Measurements from ENCODE around the gene RNU2-63P.
"Not testable (repeated sequence)": the region's sequence is repeated elsewhere in the genome, so short reads cannot be mapped to it uniquely, and the experiment has no call there.

RNU2-63P gene

GRCh38 chr2:87994304-87994850, 22.0 kb downstream of the RNU2-63P start:
- not testable (repeated sequence) for H3K4me3 ChIP-seq (ENCODE audit: low read depth, low read length)

GRCh38 chr2:87992569-87992968, 23.8 kb downstream of the RNU2-63P start:
- not testable (repeated sequence) for DNase-seq (ENCODE audit: low read depth); H3K4me3 ChIP-seq (ENCODE audit: low read depth, low read length)

More at GRCh38 chr2:87994304-87994850, 22.0 kb downstream of the RNU2-63P start:
- not testable (repeated sequence) for DNase-seq (ENCODE audit: low read depth)

- not testable (repeated sequence) for DNase-seq (ENCODE audit: low read depth); H3K4me3 ChIP-seq (ENCODE audit: low read depth, low read length)
These were observed 28.9 kb downstream of the RNU2-63P start for GRCh38 chr2:87987473-87987872.

GRCh38 chr2:87985902-87986301, 30.4 kb downstream of the RNU2-63P start:
- H3K4me3 ChIP-seq (ENCODE audit: low read depth, low read length); DNase-seq (ENCODE audit: low read depth): not testable (repeated sequence)

GRCh38 chr2:87981182-87981581, 35.2 kb downstream of the RNU2-63P start:
- not testable (repeated sequence) for DNase-seq (ENCODE audit: low read depth); H3K4me3 ChIP-seq (ENCODE audit: low read depth, low read length)

GRCh38 chr2:87972385-87972784, 44.0 kb downstream of the RNU2-63P start:
- not testable (repeated sequence) for H3K4me3 ChIP-seq (ENCODE audit: low read depth, low read length); DNase-seq (ENCODE audit: low read depth)
